Activated naive CD4-positive, alpha-beta T cell treated with Interleukin-2 at 50 U/mL for 16 hours (primary cell): ENCODE data around the gene CYB5R3.
A peak's percentile ranks its signal among the peaks of the same experiment; 100 is the strongest.
"Not testable (repeated sequence)": the region's sequence is repeated elsewhere in the genome, so short reads cannot be mapped to it uniquely, and the experiment has no call there.

Source experiments
- DNase-seq: peaks from one replicate; pipeline ENCODE4 v3.0.0-alpha.2; 2020

CYB5R3 gene

GRCh38 chr22:42596336-42596735 lies 52.9 kb downstream of the CYB5R3 start:
- DNase-seq, result no peak

DNA sequence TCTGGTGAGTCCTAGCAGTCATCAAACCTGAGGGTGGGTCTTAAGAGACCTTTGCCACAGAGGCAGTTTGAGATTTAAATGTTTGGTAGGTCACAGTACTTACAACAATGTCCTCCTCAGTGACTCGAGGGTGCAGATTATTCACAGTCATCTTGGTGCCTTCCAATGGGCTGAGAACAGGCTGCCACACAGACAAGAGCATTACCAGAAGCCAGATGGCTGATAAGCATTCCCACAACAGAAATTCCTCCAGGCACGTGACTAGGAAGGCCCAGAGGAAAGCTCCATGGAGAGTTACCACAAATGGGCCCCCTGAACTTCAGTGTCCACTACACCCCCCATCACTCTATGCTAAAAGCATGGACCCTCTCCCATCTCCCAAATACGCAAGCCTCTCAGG lies 53.8 kb downstream of the CYB5R3 start:
- no peak for DNase-seq

- no peak for DNase-seq
Observed at GRCh38 chr22:42591987-42592386, 57.2 kb downstream of the CYB5R3 start.

DNA sequence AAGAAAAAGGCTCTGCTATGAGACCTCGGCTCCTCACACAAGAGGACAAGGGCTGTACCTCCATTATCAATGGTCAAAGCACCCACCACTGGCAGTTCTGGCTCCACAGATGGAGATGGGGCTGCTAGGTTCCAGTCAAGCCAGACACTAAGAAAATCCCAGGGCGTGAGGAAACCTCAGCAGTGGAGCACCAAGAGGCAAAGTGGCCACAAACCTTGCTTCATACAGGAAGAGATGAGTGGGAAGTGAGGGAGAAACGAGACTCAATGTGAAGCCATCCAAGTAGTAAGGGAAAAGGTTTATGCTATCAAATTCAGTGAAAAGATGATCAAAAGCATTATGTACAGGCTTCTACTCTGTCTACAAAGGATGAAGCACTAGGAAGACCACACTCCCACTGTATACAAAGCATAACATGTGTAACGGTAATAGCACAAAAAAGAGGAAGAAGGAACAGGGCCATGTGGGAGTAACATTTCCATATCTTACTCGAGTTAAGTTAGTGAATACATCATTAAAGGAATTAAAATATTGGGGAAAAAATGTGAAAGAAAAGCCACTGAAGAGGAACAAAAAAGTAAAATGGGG lies 61.5 kb downstream of the CYB5R3 start:
- DNase-seq, result no peak

DNA sequence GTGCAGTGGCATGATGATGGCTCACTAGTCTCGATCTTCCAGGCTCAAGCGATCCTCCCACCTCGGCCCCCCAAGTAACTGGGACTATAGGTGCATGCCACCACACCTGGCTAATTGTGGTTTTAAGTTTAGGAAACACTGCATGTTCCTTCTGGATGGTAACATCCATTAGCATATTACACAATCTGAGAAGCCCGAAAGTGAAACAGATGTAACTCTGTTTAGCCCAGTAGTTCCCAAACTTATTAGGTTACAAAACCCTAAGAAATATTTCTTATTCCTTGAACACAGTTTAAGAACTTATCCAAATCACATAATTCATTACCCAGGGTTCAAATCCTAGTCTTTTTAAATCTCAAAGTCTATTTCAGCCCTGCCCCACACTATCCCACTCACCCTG lies 62.8 kb downstream of the CYB5R3 start:
- no peak for DNase-seq

GRCh38 chr22:42585096-42585495 lies 64.1 kb downstream of the CYB5R3 start:
- no peak for DNase-seq

- DNase-seq, result no peak
Observed at GRCh38 chr22:42584364-42584940, 64.7 kb downstream of the CYB5R3 start.

DNA sequence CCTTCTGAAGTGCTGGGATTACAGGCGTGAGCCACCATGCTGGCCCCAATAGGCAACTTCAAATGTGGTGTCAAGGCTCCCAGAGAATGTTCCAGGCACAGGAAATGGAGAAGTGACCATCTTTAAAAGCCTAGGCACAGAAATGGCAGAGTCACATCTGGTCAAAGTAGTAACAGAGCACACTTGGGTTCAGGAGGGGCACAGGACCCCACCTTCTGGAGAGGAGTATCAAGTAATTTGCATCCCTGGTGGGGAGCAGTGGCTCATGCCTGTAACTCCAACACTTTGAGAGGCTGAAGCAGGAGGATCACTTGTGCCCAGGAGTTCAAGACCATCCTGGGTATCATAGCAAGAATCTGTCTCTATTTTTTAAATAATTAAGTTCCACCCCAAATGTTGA lies 66.2 kb downstream of the CYB5R3 start:
- no peak for DNase-seq

DNA sequence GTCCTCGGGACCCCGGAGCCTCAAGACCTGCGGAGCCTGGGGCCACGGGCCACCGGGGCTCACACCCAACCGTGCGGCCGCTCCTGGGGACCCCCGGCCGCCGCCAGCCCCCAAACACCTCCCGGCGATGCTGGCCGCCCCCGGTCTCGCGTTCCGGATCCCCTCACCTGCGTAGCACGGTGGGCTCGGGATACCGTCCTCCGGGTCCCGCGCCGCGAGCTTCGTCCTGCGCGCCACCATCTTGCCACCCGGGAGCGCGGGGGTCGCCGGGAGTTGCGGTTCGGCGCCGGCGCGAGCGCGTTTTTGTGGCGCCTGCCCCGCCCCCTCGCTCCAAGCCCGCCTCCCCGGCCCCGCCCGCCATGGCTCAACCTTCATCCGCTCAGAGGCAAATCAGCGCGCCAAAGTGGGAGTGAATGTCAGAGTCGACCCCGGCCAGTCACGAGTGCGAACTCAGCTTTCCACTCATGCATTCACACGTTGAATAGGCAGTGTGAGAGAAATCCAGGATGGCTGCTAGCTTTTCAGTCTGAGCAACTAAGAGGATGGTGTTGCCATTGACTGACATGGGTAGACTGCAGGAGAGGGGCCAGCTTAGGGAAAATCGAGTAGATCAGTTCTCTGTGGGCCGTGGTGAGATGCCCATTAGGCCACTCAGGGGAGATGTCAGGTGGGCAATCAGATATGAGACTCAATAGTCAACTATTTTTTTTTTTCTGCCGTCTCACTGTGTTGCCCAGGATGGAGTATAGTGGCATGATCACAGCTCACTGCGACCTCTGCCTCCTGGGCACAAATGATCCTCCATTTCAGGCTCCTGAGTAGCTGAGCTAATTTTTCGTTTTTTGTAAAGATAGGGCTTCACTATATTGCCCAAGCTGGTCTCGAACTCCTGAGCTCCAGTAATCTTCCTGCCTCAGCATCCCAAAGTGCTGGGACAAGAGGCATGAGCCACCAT lies 67.2 kb downstream of the CYB5R3 start:
- peak; percentile 86 for DNase-seq

- DNase-seq, result not testable (repeated sequence)
Observed at GRCh38 chr22:42581194-42581761, 67.9 kb downstream of the CYB5R3 start.

DNA sequence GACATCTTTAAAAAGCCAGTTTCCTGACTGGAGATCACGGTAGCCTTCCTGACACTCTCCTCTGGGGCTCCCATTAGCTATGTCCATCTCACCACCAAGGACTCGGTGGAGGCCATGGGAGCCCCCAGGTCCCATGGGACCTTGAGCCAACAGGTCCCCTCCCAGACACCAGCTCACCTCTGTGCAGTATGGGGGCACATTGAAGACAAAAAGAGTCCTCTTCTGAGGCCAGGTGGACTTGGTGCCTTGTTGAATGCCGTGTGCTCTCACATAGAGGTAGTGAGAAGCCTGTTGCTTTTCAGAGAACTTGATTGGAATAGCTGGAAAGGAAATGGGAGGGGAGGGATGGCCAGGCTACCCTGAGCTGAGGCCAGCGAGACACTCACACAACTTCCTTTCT lies 69.2 kb downstream of the CYB5R3 start:
- DNase-seq, result not testable (repeated sequence)

DNA sequence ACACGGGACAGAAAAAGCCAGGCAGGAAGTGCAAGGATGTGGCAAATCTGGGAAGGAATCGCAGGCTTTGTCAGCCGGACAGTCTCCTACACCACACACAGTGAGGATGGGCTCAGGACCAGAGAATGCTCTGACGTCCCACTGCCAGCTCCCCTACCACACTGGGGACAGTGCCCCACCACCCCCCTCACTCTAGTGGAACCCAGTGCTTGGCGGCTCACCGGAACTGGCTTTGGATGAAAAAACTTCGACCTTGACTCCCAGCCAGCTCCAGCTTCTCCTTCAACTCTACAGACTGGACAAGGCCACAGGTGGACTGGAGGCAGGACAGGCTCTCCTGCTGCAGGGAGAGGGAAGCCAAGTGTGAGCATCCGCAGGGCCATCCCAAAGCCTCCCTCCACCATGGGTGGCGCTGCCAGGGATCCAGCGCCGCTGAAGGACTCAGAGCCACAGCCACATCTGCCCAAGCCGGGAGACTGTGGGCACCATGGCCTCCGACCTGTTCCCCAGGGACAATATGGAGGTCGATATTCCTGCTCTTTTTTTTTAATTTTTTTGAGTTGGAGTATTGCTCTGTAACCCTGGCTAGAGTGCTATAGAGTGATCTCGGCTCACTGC lies 71.5 kb downstream of the CYB5R3 start:
- no peak for DNase-seq

GRCh38 chr22:42577141-42577540 lies 72.1 kb downstream of the CYB5R3 start:
- not testable (repeated sequence) for DNase-seq

GRCh38 chr22:42575996-42576574 lies 73.1 kb downstream of the CYB5R3 start:
- not testable (repeated sequence) for DNase-seq

DNA sequence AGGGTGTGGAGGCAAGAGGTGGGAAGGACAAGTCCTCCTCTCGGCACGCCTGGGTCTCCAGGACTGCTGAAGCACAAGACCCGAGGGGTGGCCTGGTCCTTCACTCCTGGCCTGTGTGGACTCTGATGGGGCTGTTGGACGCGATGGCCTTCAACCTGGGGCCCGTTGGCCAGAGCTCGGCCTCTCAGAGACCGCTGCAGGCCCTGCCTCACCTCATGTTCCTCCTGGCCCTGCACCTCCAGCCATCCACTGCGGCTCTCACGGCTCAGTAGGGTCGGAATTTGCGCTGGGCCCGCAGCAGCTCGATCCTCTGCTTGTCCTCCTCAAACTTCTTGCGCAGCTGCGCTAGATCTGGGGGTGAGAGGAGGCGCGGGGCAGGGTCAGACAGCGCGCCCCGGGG lies 74.7 kb downstream of the CYB5R3 start:
- not testable (repeated sequence) for DNase-seq

- not testable (repeated sequence) for DNase-seq
Observed at GRCh38 chr22:42574046-42574445, 75.1 kb downstream of the CYB5R3 start.

GRCh38 chr22:42571068-42571467 lies 78.1 kb downstream of the CYB5R3 start:
- DNase-seq, result not testable (repeated sequence)

GRCh38 chr22:42570580-42570979 lies 78.6 kb downstream of the CYB5R3 start:
- not testable (repeated sequence) for DNase-seq

DNA sequence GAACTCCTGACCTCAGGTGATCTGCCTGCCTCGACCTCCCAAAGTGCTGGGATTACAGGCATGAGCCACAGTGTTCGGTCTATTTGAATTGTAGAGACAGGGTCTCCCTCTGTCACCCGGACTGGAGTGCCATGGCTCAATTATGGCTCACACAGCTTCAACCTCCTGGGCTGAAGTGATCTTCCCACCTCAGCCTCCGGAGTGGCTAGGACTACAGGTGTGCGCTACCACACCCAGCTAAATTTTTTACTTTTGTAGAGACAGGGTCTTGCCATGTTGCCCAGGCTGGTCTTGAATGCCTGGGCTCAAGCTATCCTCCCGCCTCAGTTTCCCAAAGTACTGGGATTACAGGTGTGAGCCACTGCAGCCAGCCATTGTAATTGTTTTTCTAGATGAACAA lies 81.2 kb downstream of the CYB5R3 start:
- not testable (repeated sequence) for DNase-seq
